CD4-positive, alpha-beta T cell treated with Interleukin-12 subunit alpha and Interleukin-12 subunit beta, for 1 hour (primary cell): ENCODE measurements around the gene MPP3.

Source experiments
- DNase-seq: peaks from one replicate; pipeline ENCODE4 v3.0.0-alpha.2; 2020

MPP3 gene

DNA sequence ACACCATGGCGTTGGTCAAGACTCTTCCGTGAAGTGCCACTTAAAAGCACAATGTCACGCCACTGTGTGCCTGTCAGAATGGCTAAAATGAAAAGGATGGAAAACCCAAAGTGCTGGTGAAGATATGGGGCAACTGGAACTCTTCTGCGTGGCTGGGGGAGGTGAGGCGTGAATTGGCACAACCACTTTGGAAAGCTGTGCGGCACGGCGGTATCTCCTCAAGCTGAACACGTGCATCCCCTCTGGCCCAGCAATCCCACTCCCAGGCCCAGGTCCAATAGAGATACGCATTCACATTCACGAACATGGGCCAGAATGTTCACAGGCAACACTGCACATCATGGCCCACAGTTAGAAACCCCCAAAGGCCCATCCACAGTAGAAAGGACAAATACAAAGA is 63.1 kb downstream of the MPP3 start:
- DNase-seq: no peak

DNA sequence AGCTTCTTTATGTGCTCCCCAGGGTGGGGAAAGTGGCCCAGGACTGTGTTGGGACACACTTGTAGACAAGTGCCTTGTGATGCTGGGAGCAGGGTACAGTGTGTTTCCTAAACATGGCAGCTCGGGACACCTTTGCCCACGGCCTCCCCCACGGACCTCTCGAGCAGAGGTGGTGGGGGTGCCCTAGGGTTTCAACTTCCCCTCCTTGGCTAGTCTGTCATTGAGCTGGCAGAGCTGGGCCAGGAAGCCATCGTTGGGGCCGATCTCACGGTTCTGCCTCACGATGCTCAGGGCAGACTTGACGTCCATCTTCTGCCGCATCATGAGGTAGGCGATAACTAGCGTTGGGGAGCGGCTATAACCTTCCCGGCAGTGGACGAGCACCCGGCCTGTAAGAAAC is 63.5 kb downstream of the MPP3 start:
- no peak for DNase-seq

DNA sequence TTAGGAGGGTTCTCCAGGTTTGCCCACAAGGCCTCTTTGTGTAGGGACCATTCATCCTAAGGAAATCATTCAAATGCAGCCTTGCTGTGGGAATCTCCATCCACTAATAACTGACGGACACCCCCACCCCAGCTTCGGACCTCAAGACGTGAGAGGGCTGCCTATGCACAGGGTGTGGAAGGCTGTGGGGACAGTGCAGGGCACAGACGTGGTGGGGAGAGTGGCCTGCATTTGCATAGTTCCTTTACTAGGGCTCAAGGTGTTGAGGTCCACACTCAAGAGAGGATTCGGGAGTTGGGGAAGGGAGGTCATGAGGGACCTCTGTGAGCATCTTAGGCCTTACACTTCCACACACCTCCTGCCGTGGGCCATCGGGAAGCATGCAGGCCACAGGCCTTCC is 64.0 kb downstream of the MPP3 start:
- no peak for DNase-seq

DNA sequence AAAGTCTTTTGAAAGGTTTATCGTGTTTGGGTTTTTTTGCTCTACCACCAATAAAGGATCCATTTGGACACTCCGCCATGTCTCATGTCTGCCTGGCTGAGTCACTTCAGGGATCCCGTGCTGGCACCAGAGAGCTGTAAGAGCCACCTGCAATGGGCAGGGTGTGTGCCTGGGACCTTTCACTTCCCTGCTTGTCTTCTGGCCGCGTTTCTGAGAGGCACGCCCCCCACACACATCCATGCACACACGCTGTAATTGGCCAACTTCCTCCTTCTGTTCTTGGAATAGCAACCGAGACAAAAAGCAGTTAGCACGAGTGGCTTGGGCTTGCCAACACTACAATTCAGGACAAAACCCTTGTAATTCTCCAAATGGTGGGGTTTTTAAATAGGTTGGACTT is 64.6 kb downstream of the MPP3 start:
- DNase-seq: no peak

DNA sequence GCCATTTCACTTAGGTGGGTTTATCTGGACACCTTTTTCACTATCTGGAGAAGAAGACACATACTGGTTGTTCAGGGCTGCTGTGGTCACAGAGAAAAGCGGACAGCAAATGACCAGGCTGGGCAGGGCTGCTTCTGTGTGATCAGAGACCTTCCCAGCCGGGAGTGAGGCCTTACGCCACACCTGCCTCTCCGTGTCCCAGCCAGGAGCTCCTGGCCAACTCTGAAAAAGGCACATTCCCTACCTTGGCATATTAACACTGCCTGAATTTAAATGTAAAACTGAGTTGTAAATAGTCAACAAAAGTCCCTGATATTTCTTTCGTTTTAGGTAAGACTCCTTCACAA is 65.3 kb downstream of the MPP3 start:
- DNase-seq: no peak

DNA sequence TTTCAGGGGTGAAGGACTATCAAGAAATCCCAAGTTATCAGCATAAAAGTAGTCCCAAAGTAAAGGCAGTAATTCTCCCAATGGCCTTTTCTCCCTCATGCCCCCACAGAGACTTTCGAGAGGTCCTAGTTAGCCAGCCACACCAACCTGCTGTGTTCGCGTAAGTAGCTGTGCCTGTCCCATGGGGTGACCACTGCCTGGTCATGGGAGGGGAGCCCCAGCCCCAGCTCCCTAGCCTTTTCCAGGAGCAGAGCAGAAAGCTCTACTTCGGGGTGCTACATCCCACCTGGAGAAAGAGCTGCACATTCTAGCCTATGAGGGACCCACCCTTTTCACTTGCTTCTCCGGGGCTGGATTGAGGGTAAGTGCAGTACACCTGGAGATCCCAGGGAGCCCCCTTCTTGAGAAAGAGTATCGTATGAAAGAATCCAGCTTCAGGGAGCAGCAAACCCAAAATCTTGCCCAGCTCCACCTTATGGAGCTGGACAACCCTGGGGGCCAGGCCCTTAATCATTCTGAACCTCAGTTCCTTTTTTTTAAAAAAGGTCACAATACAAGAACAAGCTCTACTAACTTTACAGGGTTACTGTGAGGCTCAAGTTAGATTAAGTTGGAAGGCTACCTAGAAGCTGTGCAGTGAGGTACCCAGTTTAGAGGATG is 65.8 kb downstream of the MPP3 start:
- no peak for DNase-seq

DNA sequence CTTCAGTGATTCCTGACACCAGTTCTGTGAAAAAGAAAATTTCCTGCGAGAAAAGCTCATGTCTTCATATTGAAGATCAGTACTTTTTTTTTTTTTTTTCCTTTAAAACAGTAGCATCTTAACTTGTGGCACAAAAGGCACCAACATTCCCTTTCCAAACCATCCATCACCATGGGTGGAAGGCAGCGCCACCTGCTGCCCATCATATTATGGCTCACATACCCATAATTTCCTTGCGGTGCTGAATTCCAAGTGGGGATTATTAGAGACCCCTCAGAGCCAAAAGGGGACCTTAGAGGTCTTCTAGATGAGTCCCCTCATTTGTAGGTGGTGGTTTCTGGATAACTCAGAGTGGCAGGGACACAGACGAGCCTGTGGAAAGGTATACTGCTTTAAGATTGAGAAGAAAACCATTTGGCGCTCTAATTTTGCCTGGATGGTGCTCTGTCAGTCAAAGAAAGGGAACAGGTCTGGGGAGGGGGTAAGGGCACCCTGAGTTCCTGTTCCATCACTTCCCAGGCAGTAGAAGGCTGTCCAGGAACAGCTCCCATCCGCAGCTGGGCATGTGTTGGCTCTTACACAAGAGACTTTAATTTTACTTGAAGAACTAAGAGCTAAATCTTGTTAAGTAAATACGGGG is 66.4 kb downstream of the MPP3 start:
- DNase-seq: peak; percentile 35

DNA sequence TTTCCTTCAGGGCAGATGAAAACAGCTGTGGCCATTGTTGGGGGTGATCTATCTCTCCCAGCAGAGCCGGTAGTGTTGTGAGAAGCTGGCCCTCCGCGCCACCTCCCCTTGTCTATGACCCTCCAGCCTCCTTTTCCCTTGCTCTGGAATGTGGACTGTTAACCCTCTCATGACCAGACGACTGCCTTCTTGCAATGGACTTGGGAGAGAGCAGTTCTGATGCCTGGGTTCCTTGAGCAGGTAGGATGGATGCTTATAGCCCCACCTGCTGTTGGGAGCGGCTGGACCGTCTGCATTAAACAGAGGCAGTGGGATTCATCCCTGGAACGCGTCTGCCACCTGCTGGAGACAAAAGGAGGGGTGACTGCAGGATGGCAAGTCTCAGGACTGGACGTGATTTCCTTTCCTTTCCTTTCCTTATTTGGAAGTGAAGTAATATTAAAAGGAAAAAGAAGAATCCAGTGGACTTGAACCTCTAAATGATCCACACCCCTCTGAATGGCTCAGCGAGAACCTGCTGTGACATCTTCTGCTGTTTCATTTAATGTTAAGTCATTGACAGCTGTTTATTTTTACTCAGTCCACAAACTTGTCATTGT is 72.6 kb downstream of the MPP3 start:
- DNase-seq: peak; percentile 87

DNA sequence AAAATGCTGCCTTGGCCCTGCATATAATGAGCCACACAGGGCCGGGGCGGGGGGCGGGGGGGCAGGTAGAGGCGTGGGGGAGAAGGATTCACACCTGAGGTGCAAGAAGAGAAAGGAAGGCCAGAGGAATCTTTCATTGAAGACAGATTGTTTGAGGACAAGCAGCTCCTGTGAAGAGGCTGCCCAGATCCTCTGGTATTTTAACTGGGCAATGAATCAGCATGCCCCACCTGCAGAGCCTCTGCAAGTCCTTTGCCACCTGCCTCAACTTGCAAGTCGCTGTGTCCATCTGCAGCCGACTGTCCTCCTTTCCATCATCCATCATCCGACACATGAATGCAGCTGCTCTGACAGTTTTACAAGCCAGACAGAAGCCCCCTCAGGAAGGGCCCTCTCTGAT is 73.1 kb downstream of the MPP3 start:
- no peak for DNase-seq

DNA sequence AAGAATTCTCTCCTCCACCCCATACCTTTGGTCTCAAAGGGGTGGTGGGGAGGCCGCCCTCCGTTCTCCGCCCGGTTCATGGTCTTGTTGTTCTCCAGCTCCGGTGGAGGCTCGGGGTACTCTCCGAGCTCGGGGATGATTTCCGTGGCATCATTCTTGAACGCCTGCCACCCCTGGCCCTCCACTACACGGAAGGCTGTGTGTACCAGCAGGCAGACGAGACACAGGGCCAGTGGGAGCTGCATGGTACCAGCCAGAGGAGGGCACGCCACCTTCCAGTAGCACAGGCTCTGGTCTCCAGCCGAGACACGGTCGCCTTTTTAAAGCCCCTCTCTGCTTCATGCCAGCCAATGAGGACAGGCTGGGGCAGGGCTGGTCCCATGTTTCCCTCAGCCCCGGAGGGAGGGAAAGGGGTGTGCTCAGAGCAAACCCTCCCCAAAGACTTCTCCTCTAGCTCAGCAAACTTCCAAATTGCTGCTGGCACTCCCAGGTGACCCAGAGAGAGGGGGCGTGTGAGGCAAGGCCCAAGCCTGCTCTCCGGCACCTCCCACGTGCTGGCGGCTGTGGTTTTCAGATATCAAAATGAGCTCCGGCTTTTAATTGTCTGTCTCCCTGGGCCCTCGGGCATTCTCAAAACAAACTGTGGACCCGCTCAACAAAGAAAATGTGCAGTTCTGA is 74.3 kb downstream of the MPP3 start, which contains the start of gene SOST:
SOST (minus strand) TSS at position 295 of the 678 bp plus-strand sequence; CDS start at position 245, 50 bp downstream.
- DNase-seq: no peak

DNA sequence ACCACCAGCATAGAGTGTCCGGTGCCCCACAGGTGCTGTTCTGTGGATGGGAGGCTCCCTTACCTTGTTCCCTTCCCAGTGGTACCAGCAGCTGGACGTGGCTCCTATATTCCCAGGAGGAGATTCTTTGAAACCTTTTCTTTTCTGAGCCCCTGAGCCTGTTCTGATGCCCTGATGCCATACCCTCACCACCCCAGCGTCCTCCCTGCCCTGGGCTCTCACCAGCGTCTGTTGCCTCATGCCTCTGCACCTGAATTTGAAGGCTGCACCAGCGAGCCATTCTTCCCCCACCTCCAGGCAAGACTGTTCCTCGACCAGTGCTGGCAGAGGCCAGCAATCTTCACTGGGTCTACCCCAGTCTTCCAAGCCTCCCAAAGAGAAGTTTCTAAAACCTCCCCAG is 74.9 kb downstream of the MPP3 start:
- DNase-seq: no peak

DNA sequence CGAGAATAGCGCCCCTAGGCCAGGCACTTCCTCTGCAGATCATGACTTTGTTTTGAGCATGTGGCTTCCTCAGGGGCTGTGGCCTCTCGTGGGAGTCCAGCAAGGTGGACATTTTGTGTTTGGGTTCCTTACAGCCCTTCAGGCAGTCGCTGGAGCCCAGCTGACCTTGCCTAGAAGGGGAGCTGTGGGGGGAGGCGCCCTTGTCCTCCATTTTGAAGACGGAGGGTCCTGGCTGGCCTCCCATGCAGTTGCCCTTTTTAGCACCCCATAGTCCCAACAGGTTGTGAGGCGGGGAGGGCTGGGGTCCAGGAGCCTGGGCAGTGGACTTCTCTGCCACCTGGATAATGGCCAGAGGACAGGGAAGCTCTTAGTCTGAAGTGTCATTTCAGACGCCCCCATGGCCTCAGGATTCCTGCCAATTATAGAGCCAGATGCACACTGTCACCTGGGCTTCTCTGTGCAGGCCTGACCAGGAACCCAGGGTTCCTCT is 75.7 kb downstream of the MPP3 start:
- no peak for DNase-seq

DNA sequence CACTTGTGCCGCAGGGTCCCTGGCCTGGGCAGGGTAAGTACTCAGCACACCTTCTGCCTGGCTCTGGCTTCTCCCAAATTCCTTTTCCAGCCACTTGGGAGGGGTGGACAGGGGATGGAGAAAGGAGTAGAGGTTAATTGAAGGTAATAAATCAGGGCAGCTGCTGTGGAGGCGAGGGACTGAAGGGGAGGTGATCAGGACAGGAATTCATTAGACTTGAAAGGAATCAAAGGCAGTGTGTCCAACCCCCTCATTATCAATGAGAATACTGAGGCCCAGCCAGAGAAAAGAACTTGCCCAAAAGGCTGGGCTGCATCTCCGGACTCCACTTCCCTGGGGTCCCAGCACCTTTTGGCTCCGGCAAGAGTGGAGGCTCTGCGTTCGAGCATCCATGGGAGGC is 76.7 kb downstream of the MPP3 start:
- no peak for DNase-seq

DNA sequence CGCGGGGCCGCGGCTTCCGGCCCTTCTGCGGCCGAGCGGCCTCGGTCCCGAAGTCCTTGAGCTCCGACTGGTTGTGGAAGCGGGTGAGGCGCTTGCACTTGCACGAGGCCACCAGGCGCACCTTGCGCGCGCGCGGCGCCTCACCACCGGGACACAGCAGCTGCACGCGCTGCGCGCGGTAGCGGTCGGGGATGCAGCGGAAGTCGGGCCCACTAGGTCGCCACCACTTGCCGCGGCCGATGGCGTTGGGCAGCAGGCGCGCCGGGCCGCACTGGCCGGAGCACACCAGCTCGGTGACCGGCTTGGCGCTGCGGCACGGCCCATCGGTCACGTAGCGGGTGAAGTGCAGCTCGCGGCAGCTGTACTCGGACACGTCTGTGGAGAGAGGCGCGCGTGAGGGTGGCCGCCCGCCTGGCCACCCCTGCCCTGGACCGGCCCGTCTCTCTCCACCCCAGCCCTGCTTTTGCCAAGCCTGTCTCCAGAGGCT is 77.5 kb downstream of the MPP3 start:
- DNase-seq: no peak

DNA sequence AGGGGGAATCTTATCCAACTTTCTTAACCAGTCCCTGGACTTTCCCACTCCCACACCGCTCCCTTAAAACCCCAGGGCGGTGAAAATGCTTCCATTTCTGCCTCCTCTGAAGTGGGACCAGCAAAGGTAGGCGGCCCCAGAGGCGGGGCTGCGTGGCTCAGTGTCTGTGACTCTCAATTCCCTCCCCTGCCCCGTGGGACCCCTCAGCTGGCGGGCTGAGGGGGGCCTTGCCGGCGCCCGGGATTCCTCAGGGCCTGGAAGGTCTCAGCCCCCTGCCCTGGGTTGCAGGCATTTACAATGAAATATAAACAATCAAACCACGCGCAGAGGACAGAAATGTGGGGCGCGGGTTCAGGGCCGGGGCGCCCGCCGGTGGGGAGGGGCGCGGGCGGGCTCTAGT is 78.0 kb downstream of the MPP3 start:
- no peak for DNase-seq

DNA sequence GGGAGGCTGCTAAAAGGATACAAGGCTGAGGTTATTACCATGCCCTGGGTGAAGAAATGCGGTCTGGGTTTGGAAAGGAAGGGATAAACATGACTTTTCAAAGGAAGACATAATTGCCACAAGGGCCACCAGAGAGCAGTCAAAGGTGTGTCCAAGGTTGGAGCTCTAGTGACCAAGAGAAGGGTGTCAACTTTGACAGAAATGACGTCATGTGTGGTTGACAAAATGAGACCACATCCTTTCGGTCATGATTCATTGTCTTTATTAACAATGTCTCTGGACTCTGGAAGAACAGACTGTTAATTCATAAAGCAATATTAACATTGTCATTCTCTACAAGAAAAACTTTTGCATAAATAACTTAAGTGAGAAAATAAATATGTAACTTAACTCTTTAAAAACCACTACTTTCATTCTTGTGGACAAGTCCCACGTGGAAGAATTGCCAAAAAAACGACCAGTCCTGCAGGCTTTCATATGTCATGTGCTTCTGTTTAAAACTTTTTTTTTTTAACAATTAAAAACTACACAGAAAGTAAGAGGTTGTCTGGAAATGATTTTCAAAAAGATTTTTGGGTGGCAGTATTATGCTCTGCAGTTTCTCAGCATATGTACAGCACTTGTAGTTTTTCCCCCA is 79.3 kb downstream of the MPP3 start:
- no peak for DNase-seq
